ENCODE measurements around the gene RIMS1. TPM values are rescaled to one million over a fixed set of nuclear protein-coding genes. Genes with fewer than 3 reads are reported as not detected.
"Not testable (repeated sequence)": the region's sequence is repeated elsewhere in the genome, so short reads cannot be mapped to it uniquely, and the experiment has no call there.

Gene RIMS1
- total RNA-seq, 4 donors from 2014 or later = 0.63 to 2.4 (median 1.6) TPM

DNA sequence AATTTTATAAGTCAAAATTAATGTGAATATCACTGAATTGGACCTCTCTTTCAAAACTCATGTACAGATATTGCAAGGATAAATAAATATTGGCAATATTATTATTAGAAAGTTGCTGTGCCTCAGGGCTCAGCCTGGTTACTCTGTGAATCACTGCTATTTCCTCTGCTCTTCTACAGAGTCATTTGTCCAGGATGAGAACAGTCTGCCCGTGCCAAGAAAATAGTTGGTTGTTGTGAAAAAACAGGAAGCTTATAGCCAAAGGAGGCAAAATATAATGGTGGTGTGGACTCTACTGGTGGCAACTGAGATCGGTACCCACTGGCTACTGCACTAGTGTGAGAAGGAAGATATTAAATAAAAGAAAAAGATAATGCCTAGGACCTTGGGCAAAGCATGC, 93.6 kb downstream of the RIMS1 start:
- DNase-seq (ENCODE audit: low spot score) = no peak
- TF ChIP-seq, protein P1, sequence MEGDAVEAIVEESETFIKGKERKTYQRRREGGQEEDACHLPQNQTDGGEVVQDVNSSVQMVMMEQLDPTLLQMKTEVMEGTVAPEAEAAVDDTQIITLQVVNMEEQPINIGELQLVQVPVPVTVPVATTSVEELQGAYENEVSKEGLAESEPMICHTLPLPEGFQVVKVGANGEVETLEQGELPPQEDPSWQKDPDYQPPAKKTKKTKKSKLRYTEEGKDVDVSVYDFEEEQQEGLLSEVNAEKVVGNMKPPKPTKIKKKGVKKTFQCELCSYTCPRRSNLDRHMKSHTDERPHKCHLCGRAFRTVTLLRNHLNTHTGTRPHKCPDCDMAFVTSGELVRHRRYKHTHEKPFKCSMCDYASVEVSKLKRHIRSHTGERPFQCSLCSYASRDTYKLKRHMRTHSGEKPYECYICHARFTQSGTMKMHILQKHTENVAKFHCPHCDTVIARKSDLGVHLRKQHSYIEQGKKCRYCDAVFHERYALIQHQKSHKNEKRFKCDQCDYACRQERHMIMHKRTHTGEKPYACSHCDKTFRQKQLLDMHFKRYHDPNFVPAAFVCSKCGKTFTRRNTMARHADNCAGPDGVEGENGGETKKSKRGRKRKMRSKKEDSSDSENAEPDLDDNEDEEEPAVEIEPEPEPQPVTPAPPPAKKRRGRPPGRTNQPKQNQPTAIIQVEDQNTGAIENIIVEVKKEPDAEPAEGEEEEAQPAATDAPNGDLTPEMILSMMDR (IDR thresholded peaks at IDR 0.05) = no peak
- ATAC-seq (ENCODE audit: low FRiP score) = no peak

DNA sequence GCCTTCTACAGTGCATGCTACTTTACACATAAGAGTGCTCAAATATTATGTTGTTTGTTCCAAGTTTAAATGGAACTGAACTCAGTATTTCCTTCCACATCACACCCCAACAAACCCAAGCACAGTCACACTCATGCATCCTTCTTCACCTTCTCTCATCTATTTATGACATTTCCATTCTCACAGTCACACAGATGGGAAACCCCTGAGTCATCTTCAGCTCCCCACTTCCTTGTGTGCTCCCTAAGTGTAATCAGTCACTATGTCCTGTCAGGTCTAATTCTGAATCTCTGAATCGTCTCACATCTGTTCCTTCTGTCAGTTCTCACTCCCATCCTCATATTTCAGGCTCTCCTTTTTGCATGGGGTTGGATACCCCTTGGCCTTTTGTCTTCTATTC, 96.0 kb downstream of the RIMS1 start:
- TF ChIP-seq, protein P1 (IDR thresholded peaks at IDR 0.05) = no peak
- DNase-seq (ENCODE audit: low spot score) (no peak), ATAC-seq (ENCODE audit: low FRiP score) (no peak)

DNA sequence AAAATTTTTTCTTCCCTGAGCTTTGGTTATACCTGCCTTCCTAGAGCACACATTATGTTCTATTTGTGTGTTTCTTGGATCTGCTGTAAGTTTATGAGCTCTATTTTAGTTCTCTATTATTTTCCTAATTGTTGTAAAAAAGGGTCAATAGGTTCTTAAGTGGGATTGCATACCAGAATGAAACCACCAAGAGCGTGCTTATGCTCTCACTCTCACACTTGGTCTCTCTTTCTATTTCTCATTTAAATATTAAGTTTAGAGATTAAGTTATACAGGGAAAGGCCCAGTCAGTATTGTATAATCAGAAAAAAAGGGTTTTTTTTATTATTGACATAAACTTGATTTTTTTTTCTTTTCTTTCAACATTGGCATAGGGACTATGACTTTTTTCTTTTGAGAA, 96.8 kb downstream of the RIMS1 start:
- ATAC-seq (ENCODE audit: low FRiP score) (no peak), DNase-seq (ENCODE audit: low spot score) (no peak)
- TF ChIP-seq, protein P1 (IDR thresholded peaks at IDR 0.05) = no peak

DNA sequence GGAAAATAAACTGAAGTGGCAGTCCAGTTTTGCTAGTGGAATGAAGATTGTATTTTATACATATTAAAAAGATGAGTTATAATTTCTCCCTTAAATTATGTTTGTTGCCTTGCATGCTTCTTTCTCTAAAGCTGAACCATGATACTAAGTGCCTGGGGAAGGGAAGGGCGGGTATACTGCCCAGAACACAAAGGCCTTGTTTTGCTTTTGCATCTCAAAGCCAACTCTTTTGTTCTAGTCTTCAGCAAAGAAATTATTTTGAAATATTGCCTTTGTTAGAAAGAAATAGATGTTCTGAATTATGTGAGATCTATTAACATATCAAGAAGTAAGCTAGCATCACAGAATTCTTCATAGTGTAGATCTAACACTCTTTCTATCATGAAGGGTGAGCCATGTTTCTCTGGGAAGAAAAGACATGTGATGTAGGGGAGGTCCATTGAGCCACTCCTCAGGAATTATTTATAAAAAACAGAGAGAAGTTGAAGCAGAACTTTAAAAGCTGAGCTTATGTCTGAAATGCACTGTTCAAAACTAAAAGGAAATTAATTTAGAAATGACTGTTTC, 108.4 kb downstream of the RIMS1 start:
- TF ChIP-seq, protein P1 (IDR thresholded peaks at IDR 0.05) = no peak
- DNase-seq (ENCODE audit: low spot score) (no peak), ATAC-seq (ENCODE audit: low FRiP score) (no peak)

DNA sequence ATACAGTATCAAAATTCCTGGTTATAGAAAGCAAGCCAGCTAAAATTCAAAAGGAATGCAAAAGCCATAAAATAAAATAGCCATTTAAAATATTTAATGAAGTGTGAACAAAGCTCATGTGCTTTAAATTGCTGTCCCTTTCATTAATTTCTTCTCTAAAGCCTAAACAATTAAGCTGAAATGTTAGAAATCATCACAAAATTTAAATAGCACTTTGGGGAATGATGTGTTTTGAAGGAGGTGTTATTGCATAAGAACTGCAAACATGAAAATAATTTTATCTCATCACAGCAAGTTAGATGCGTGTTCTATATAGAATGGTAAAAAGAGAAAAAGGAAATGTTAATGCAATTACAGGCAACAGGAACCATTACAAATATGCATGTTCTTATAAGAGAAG, 111.0 kb downstream of the RIMS1 start:
- DNase-seq (ENCODE audit: low spot score) = no peak
- TF ChIP-seq, protein P1 (IDR thresholded peaks at IDR 0.05) = no peak
- no peak for ATAC-seq (ENCODE audit: low FRiP score)

DNA sequence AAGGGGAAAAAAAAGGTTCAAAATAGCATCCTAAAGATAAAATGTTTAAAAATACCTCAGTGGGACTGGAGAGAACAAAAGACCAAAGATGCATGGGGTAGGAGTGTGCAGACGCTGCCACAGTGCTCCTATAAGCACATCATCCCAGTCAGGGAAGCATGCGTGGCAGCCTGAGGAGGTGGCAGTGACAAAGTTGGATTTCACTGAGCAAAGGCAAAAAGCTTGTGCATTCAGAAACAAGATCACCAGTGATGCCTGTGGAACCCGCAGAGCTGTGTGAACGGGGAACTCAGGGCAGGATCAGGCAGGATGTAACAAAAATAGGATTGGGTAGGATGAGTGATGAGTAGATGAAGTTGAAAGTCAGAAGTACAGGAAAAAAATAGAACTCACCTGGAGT, 116.1 kb downstream of the RIMS1 start:
- DNase-seq (ENCODE audit: low spot score) (no peak), ATAC-seq (ENCODE audit: low FRiP score) (no peak)
- TF ChIP-seq, protein P1 (IDR thresholded peaks at IDR 0.05) = no peak

DNA sequence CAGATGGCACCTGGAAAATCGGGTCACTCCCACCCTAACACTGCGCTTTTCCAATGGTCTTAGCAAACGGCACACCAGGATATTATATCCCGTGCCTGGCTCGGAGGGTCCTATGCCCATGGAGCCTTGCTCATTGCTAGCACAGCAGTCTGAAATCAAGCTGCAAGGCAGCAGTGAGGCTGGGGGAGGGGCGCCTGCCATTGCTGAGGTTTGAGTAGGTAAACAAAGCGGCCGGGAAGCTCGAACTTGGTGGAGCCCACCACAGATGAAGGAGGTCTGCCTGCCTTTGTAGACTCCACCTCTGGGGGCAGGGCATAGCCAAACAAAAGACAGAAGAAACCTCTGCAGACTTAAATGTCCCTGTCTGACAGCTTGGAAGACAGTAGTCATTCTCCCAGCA, 120.2 kb downstream of the RIMS1 start:
- DNase-seq (ENCODE audit: low spot score); ATAC-seq (ENCODE audit: low FRiP score): not testable (repeated sequence)

DNA sequence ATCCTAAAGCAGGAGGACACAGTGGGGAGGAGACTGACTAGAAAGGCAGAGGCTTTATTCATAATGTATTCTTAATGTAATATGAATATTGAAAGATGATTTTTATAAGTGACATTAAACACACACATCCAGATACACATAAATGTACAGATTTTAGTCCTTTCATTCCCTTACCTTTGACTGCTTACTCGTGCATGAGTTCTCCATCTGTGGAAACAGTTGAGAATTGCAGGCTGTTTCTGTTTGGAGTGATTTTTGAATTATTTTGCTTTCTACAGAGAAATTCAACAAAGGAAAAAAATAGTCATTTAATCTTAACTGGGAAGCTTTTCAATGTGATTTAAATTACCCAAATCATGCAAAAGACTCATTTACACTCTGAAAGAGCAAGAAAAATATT, 136.5 kb downstream of the RIMS1 start:
- ATAC-seq (ENCODE audit: low FRiP score) (no peak), DNase-seq (ENCODE audit: low spot score) (no peak)
- TF ChIP-seq, protein P1 (IDR thresholded peaks at IDR 0.05) = no peak
